Liver (tissue), 3 donors: Measurements from ENCODE around the gene NF1.

Experiments used
- NR2F2 ChIP-seq: IDR thresholded peaks from 2 replicates; pipeline ENCODE4 v1.6.1; 2016; ENCODE audit warnings: antibody characterized with exemption
- RAD21 ChIP-seq, 2 donors: IDR thresholded peaks; 2 replicates each; pipeline ENCODE4 v1.6.1; 2016; ENCODE audit warnings: antibody characterized with exemption in 2 of 2, mild to moderate bottlenecking in 2 of 2
- RXRA ChIP-seq, 2 donors: IDR thresholded peaks; 2 replicates each; pipeline ENCODE4 v1.6.1; 2017 to 2018; ENCODE audit warnings: antibody characterized with exemption in 2 of 2, mild to moderate bottlenecking in 1 of 2
- TAF1 ChIP-seq: conservative IDR thresholded peaks from 2 replicates; pipeline ENCODE4 v1.6.1; 2016; ENCODE audit warnings: antibody characterized with exemption, mild to moderate bottlenecking
- TF ChIP-seq, protein P1 (sequence below): fragments of 150-350 bp; IDR thresholded peaks from 2 replicates; pipeline ENCODE4 v1.5.1; 2017; ENCODE audit warnings: improper control_type of control experiment, low read depth, low read length; ENCODE audit not compliant: missing input control
- TF ChIP-seq, protein P2 (sequence below): IDR thresholded peaks from 2 replicates; pipeline ENCODE4 v1.6.1; 2016; ENCODE audit warnings: antibody characterized with exemption, mild to moderate bottlenecking
- TF ChIP-seq, protein P3 (sequence below): IDR thresholded peaks from 2 replicates; pipeline ENCODE4 v1.6.1; 2016; ENCODE audit warnings: antibody characterized with exemption
- TF ChIP-seq, protein P4 (sequence below): IDR thresholded peaks from 2 replicates; pipeline ENCODE4 v1.6.1; 2016; ENCODE audit warnings: antibody characterized with exemption
- donor health status: healthy.
- donor health status: healthy.

DNA sequence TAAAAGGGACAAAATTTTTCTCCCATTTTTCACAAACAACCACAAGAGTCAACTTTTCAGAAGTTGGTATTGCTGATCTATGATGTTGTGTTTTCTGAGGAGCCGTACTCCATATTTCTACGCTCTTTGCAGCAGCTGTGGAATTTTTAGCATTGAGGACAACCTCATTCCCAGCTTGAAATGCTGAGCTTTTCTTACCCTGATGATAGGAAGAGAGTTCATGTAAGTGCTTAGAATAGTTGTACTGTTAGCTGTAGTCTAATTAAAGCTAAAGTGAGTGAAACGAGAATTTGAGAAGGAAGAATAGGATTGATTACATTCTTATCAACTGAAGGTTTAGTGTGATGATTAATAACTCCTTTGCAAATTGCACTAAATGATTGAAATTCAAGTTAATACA is 72.3 kb downstream of the NF1 start:
- TF ChIP-seq TAF1 (no peak), RXRA (IDR thresholded peaks at IDR 0.05) (no peak), NR2F2 (no peak), RAD21 (IDR thresholded peaks at IDR 0.05) (no peak)
- TF ChIP-seq, protein P1, sequence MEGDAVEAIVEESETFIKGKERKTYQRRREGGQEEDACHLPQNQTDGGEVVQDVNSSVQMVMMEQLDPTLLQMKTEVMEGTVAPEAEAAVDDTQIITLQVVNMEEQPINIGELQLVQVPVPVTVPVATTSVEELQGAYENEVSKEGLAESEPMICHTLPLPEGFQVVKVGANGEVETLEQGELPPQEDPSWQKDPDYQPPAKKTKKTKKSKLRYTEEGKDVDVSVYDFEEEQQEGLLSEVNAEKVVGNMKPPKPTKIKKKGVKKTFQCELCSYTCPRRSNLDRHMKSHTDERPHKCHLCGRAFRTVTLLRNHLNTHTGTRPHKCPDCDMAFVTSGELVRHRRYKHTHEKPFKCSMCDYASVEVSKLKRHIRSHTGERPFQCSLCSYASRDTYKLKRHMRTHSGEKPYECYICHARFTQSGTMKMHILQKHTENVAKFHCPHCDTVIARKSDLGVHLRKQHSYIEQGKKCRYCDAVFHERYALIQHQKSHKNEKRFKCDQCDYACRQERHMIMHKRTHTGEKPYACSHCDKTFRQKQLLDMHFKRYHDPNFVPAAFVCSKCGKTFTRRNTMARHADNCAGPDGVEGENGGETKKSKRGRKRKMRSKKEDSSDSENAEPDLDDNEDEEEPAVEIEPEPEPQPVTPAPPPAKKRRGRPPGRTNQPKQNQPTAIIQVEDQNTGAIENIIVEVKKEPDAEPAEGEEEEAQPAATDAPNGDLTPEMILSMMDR, result no peak
- TF ChIP-seq, protein P2, sequence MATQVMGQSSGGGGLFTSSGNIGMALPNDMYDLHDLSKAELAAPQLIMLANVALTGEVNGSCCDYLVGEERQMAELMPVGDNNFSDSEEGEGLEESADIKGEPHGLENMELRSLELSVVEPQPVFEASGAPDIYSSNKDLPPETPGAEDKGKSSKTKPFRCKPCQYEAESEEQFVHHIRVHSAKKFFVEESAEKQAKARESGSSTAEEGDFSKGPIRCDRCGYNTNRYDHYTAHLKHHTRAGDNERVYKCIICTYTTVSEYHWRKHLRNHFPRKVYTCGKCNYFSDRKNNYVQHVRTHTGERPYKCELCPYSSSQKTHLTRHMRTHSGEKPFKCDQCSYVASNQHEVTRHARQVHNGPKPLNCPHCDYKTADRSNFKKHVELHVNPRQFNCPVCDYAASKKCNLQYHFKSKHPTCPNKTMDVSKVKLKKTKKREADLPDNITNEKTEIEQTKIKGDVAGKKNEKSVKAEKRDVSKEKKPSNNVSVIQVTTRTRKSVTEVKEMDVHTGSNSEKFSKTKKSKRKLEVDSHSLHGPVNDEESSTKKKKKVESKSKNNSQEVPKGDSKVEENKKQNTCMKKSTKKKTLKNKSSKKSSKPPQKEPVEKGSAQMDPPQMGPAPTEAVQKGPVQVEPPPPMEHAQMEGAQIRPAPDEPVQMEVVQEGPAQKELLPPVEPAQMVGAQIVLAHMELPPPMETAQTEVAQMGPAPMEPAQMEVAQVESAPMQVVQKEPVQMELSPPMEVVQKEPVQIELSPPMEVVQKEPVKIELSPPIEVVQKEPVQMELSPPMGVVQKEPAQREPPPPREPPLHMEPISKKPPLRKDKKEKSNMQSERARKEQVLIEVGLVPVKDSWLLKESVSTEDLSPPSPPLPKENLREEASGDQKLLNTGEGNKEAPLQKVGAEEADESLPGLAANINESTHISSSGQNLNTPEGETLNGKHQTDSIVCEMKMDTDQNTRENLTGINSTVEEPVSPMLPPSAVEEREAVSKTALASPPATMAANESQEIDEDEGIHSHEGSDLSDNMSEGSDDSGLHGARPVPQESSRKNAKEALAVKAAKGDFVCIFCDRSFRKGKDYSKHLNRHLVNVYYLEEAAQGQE, result no peak
- TF ChIP-seq, protein P3, sequence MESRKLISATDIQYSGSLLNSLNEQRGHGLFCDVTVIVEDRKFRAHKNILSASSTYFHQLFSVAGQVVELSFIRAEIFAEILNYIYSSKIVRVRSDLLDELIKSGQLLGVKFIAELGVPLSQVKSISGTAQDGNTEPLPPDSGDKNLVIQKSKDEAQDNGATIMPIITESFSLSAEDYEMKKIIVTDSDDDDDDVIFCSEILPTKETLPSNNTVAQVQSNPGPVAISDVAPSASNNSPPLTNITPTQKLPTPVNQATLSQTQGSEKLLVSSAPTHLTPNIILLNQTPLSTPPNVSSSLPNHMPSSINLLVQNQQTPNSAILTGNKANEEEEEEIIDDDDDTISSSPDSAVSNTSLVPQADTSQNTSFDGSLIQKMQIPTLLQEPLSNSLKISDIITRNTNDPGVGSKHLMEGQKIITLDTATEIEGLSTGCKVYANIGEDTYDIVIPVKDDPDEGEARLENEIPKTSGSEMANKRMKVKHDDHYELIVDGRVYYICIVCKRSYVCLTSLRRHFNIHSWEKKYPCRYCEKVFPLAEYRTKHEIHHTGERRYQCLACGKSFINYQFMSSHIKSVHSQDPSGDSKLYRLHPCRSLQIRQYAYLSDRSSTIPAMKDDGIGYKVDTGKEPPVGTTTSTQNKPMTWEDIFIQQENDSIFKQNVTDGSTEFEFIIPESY, result no peak
- TF ChIP-seq, protein P4, sequence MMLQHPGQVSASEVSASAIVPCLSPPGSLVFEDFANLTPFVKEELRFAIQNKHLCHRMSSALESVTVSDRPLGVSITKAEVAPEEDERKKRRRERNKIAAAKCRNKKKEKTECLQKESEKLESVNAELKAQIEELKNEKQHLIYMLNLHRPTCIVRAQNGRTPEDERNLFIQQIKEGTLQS, result no peak
